ENCODE measurements around the gene ODAM. TPM values are rescaled to one million over a fixed set of nuclear protein-coding genes. Genes with fewer than 3 reads are reported as not detected.

The ODAM gene
- total RNA-seq, 1 experiment from 2014 or later = not detected

DNA sequence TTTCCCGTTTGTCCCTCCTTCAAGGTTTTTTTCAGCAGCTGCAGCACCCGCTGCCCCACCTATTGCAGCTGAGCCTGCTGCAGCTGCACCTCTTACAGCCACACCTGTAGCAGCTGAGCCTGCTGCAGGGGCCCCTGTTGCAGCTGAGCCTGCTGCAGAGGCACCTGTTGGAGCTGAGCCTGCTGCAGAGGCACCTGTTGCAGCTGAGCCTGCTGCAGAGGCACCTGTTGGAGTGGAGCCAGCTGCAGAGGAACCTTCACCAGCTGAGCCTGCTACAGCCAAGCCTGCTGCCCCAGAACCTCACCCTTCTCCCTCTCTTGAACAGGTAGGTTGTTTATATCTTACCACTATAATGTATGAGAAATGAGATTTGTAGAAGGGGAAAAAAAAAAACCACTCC is 36.9 kb upstream of the ODAM start:
- H3K9me3 ChIP-seq (ENCODE audit: control insufficient read depth, insufficient read depth, low read depth, low read length) = no peaks in the 10 kb centered on the region
- CTCF ChIA-PET = no interaction called here

DNA sequence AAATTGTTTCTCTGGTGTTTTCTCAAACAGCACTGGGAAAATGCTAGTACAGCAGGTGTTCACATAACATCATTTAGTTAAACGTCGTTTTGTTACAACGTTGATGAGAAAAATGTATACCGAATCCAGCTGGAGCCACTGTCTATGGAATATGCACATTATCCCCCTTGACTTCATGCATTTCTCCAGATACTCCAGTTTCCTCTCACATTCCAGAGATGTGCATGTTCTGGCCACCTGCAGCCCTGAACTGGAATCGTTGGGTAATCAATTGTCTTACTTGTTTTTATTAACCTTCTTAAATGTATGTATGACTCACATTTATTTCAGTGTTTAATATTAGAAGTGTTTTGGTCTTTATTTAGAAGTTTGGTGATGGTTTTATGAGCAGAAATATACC is 18.4 kb upstream of the ODAM start:
- DNase-seq (ENCODE audit: low read depth, low spot score) (no peak), ATAC-seq (no peak)
- Histone ChIP-seq H3K27ac (ENCODE audit: low read length) (no peak overlapping the region), H3K4me3 (ENCODE audit: low read depth in 2 of 2, low read length in 2 of 2) (no peak overlapping the region), H3K9me3 (ENCODE audit: control insufficient read depth, insufficient read depth, low read depth, low read length) (no peaks in the 10 kb centered on the region), H3K4me1 (ENCODE audit: control insufficient read depth, insufficient read depth, low read length) (no peaks in the 10 kb centered on the region), H3K36me3 (ENCODE audit: control insufficient read depth, insufficient read depth, low read length) (no peaks in the 10 kb centered on the region), H3K27me3 (ENCODE audit: control insufficient read depth, insufficient read depth, low read length) (no peaks in the 10 kb centered on the region)
- BruUV-seq (replicated peaks) = no TSS peak
- CTCF ChIA-PET = interaction anchor here (0.6 kb wide), 1 partner anchor 527 kb away, joined by 3 read pairs; no protein-coding TSS in a partner anchor
- TF ChIP-seq SIN3A (IDR thresholded peaks at IDR 0.05; ENCODE audit: borderline replicate concordance, insufficient read depth, low read depth, low read length) (no peak), POLR2AphosphoS5 (IDR thresholded peaks at IDR 0.05; ENCODE audit: low read depth, low read length) (no peak), CTCF (IDR thresholded peaks at IDR 0.05) (no peak), TCF7L2 (IDR thresholded peaks at IDR 0.05; ENCODE audit: low read depth, low read length) (no peak), REST (IDR thresholded peaks at IDR 0.05; ENCODE audit: insufficient read depth in 1 of 2, low read depth in 2 of 2, low read length in 1 of 2) (no peak)
- in situ Hi-C loops (cut with HindIII; ENCODE audit: low pct_unique_long_range_greater_than_20kb, low sequenced_read_pairs) (no loop called here), intact Hi-C loops (cut with micrococcal nuclease; ENCODE audit: unreplicated experiment) (no loop called here)
- POLR2A ChIA-PET = no interaction called here

More for the DNA sequence above, 36.9 kb upstream of the ODAM start:
- in situ Hi-C loops (cut with HindIII; ENCODE audit: low pct_unique_long_range_greater_than_20kb, low sequenced_read_pairs) (no loop called here), intact Hi-C loops (cut with micrococcal nuclease; ENCODE audit: unreplicated experiment) (no loop called here)
- TF ChIP-seq SIN3A (IDR thresholded peaks at IDR 0.05; ENCODE audit: borderline replicate concordance, insufficient read depth, low read depth, low read length) = no peak
- no peak for TF ChIP-seq REST (IDR thresholded peaks at IDR 0.05; ENCODE audit: insufficient read depth in 1 of 2, low read depth in 2 of 2, low read length in 1 of 2)
- Histone ChIP-seq H3K27me3 (ENCODE audit: control insufficient read depth, insufficient read depth, low read length) (no peaks in the 10 kb centered on the region), H3K4me1 (ENCODE audit: control insufficient read depth, insufficient read depth, low read length) (no peaks in the 10 kb centered on the region), H3K4me3 (ENCODE audit: low read depth in 2 of 2, low read length in 2 of 2) (no peak overlapping the region), H3K36me3 (ENCODE audit: control insufficient read depth, insufficient read depth, low read length) (no peaks in the 10 kb centered on the region), H3K27ac (ENCODE audit: low read length) (no peak overlapping the region)
- DNase-seq (ENCODE audit: low read depth, low spot score) (no peak), ATAC-seq (no peak)
- BruUV-seq (replicated peaks) = no TSS peak
- POLR2A ChIA-PET = no interaction called here

Measured in Panc1 (cell line).